ENCODE measurements around the gene DCLRE1B. TPM values are rescaled to one million over a fixed set of nuclear protein-coding genes. Genes with fewer than 3 reads are reported as not detected.

The DCLRE1B gene
- total and polyA plus RNA-seq, 2 donors (not counting 1 experiment from before 2014, with no cell fraction given): 1.0 to 4.8 TPM

GRCh38 chr1:113887402-113888175 is 17.5 kb upstream of the DCLRE1B start, which contains the start of gene BCL2L15:
Gene BCL2L15, minus strand, starts transcription at chr1:113887581. Its CDS starts 206 bp downstream, at chr1:113887375.
- H4K20me1 ChIP-seq (ENCODE audit: control insufficient read depth, insufficient read depth, low read length, poor library complexity, severe bottlenecking): no peaks in the 10 kb centered on the region
- no peak within 1 kb of the TSS for H3K27ac ChIP-seq (ENCODE audit: low read length in 2 of 2)
- H3K79me2 ChIP-seq (ENCODE audit: control insufficient read depth, insufficient read depth, low read length): no peaks in the 10 kb centered on the region
- ChIA-PET POLR2A (no interaction called here), CTCF (interaction anchor here (2.0 kb wide), 1 partner anchor 12 kb away, joined by 5 read pairs; no protein-coding TSS in a partner anchor)
- Mint-ChIP-seq H3K4me1 (peaks cover 4% of the 10 kb centered on the region), H3K27me3 (no peaks in the 10 kb centered on the region), H3K4me3 (no peak within 1 kb of the TSS), H3K27ac (no peak within 1 kb of the TSS), H3K9me3 (ENCODE audit: insufficient read depth) (no peaks in the 10 kb centered on the region)
- ATAC-seq (ENCODE audit: low read depth) (no peak), DNase-seq (no peak)
- 60% methylated on average over 1 of the region's 6 CpGs for WGBS (ENCODE audit: insufficient coverage)
- H3K36me3 ChIP-seq (replicated peaks in 1 of 2; ENCODE audit: control extremely low read depth in 1 of 2, control insufficient read depth in 1 of 2, extremely low read depth in 1 of 2, insufficient read depth in 2 of 2, low read length in 1 of 2): no peaks in the 10 kb centered on the region
- no peak within 1 kb of the TSS for H3K4me2 ChIP-seq (replicated peaks; ENCODE audit: low read depth, low read length, poor library complexity, severe bottlenecking)
- no peaks in the 10 kb centered on the region for H3K9me3 ChIP-seq (ENCODE audit: control extremely low read depth in 1 of 3, control insufficient read depth in 2 of 3, insufficient read depth in 1 of 3, low read length in 2 of 3)
- H3K4me3 ChIP-seq (ENCODE audit: control extremely low read depth in 1 of 5, extremely low read depth in 1 of 5, insufficient read depth in 1 of 5, low read depth in 2 of 5, low read length in 4 of 5): no peak within 1 kb of the TSS
- TF ChIP-seq CTCF (IDR thresholded peaks at IDR 0.05) (no peak), EZH2 (IDR thresholded peaks at IDR 0.05; ENCODE audit: borderline replicate concordance, insufficient read depth, low read depth, low read length, poor library complexity, severe bottlenecking) (no peak)
- no peak within 1 kb of the TSS for H3K9ac ChIP-seq (ENCODE audit: low read length)
- H3K4me1 ChIP-seq (ENCODE audit: control insufficient read depth in 2 of 2, insufficient read depth in 2 of 2, low read length in 2 of 2): peaks cover 0 to 3% of the 10 kb centered on the region in 2 donors
- H3K27me3 ChIP-seq (replicated peaks in 1 of 4; ENCODE audit: control extremely low read depth in 1 of 4, control insufficient read depth in 3 of 4, insufficient read depth in 4 of 4, low read length in 3 of 4): no peaks in the 10 kb centered on the region
- no peak within 1 kb of the TSS for H2AFZ ChIP-seq (ENCODE audit: insufficient read depth, low read depth, low read length, poor library complexity, severe bottlenecking)
- intact Hi-C loops (cut with micrococcal nuclease): no loop called here

DNA sequence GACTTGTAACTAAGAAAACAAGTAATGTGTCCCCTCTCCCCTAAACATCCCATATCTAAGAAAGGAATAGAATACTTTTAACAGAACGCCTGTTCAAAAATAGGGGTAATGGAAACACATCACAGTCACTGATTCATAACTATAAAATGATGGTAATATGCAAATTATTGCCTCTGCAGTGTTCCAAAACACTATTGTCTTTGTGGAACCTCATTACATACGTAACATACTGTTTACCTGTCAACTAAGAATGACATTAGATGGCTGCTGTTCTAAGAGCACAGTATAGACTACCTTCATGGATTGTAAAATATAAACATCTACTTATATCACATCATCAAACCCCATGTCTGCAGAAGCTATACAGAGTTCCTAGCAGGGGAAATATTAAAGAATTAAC is 14.3 kb upstream of the DCLRE1B start:
- Histone ChIP-seq H3K4me1 (ENCODE audit: control insufficient read depth in 2 of 2, insufficient read depth in 2 of 2, low read length in 2 of 2) (no peaks in the 10 kb centered on the region), H2AFZ (ENCODE audit: insufficient read depth, low read depth, low read length, poor library complexity, severe bottlenecking) (no peak overlapping the region), H3K9me3 (ENCODE audit: control extremely low read depth in 1 of 3, control insufficient read depth in 2 of 3, insufficient read depth in 1 of 3, low read length in 2 of 3) (no peaks in the 10 kb centered on the region), H3K4me3 (ENCODE audit: control extremely low read depth in 1 of 5, extremely low read depth in 1 of 5, insufficient read depth in 1 of 5, low read depth in 2 of 5, low read length in 4 of 5) (no peak overlapping the region), H3K79me2 (ENCODE audit: control insufficient read depth, insufficient read depth, low read length) (no peaks in the 10 kb centered on the region), H3K4me2 (replicated peaks; ENCODE audit: low read depth, low read length, poor library complexity, severe bottlenecking) (no peak overlapping the region), H3K36me3 (replicated peaks in 1 of 2; ENCODE audit: control extremely low read depth in 1 of 2, control insufficient read depth in 1 of 2, extremely low read depth in 1 of 2, insufficient read depth in 2 of 2, low read length in 1 of 2) (peaks cover 0 to 13% of the 10 kb centered on the region in 2 experiments), H4K20me1 (ENCODE audit: control insufficient read depth, insufficient read depth, low read length, poor library complexity, severe bottlenecking) (no peaks in the 10 kb centered on the region), H3K27ac (ENCODE audit: low read length in 2 of 2) (no peak overlapping the region), H3K9ac (ENCODE audit: low read length) (no peak overlapping the region), H3K27me3 (replicated peaks in 1 of 4; ENCODE audit: control extremely low read depth in 1 of 4, control insufficient read depth in 3 of 4, insufficient read depth in 4 of 4, low read length in 3 of 4) (no peaks in the 10 kb centered on the region)
- ChIA-PET POLR2A (interaction anchor here (0.7 kb wide), 1 partner anchor 15 kb away, joined by 8 read pairs; no protein-coding TSS in a partner anchor), CTCF (interaction anchor here (0.7 to 1.8 kb wide), 2 partner anchors 10 to 32 kb away, joined by 3 to 4 read pairs; no protein-coding TSS in a partner anchor)
- Mint-ChIP-seq H3K4me1 (no peaks in the 10 kb centered on the region), H3K27me3 (no peaks in the 10 kb centered on the region), H3K27ac (no peak overlapping the region), H3K4me3 (no peak overlapping the region), H3K9me3 (ENCODE audit: insufficient read depth) (no peaks in the 10 kb centered on the region)
- DNase-seq (no peak), ATAC-seq (ENCODE audit: low read depth) (no peak)
- no CpG with 5 or more reads among the region's 2 CpGs for WGBS (ENCODE audit: insufficient coverage)
- TF ChIP-seq EZH2 (IDR thresholded peaks at IDR 0.05; ENCODE audit: borderline replicate concordance, insufficient read depth, low read depth, low read length, poor library complexity, severe bottlenecking): no peak
- TF ChIP-seq CTCF (IDR thresholded peaks at IDR 0.05): no peak
- intact Hi-C loops (cut with micrococcal nuclease): no loop called here

Measured in B cell (primary cell).